Measurements from ENCODE around the gene GPC1. TPM values are rescaled to one million over a fixed set of nuclear protein-coding genes. Genes with fewer than 3 reads are reported as not detected.

The GPC1 gene
- total and polyA plus RNA-seq, 2 experiments from 2014 or later, result 57.8 to 80.9 TPM

- DNase-seq (ENCODE audit: low read depth in 1 of 2, low spot score in 1 of 2), result no peak
- no peak for TF ChIP-seq CTCF (IDR thresholded peaks at IDR 0.05; ENCODE audit: low read depth, low read length)
- H3K27ac ChIP-seq, result no peak overlapping the region
These were observed 77.4 kb downstream of the GPC1 start for GRCh38 chr2:240512666-240513535.

GRCh38 chr2:240513549-240514287 is 78.3 kb downstream of the GPC1 start:
- peak; percentile 96 for TF ChIP-seq CTCF (IDR thresholded peaks at IDR 0.05; ENCODE audit: low read depth, low read length)
- DNase-seq (ENCODE audit: low read depth in 1 of 2, low spot score in 1 of 2), result peak; percentile 63 to 85
- H3K27me3 ChIP-seq, result no peaks in the 10 kb centered on the region
- no peak overlapping the region for H3K4me3 ChIP-seq
- no peaks in the 10 kb centered on the region for H3K4me1 ChIP-seq (ENCODE audit: low read depth)
- no peaks in the 10 kb centered on the region for H3K36me3 ChIP-seq
- no peak overlapping the region for H3K27ac ChIP-seq
- no peaks in the 10 kb centered on the region for H3K9me3 ChIP-seq (ENCODE audit: low read depth)

More at GRCh38 chr2:240512666-240513535, 77.4 kb downstream of the GPC1 start:
- H3K9me3 ChIP-seq (ENCODE audit: low read depth), result no peaks in the 10 kb centered on the region
- no peak overlapping the region for H3K4me3 ChIP-seq
- H3K4me1 ChIP-seq (ENCODE audit: low read depth), result no peaks in the 10 kb centered on the region
- H3K27me3 ChIP-seq, result no peaks in the 10 kb centered on the region
- H3K36me3 ChIP-seq, result no peaks in the 10 kb centered on the region

GRCh38 chr2:240514631-240515030 is 79.2 kb downstream of the GPC1 start:
- H3K27ac ChIP-seq, result no peak overlapping the region
- peaks cover 2% of the 10 kb centered on the region for H3K27me3 ChIP-seq
- no peaks in the 10 kb centered on the region for H3K4me1 ChIP-seq (ENCODE audit: low read depth)
- DNase-seq (ENCODE audit: low read depth in 1 of 2, low spot score in 1 of 2), result no peak
- no peaks in the 10 kb centered on the region for H3K9me3 ChIP-seq (ENCODE audit: low read depth)
- TF ChIP-seq CTCF (IDR thresholded peaks at IDR 0.05; ENCODE audit: low read depth, low read length), result no peak
- H3K4me3 ChIP-seq, result no peak overlapping the region
- no peaks in the 10 kb centered on the region for H3K36me3 ChIP-seq

GRCh38 chr2:240517342-240517741 is 81.9 kb downstream of the GPC1 start:
- Histone ChIP-seq H3K27ac (no peak overlapping the region), H3K4me1 (ENCODE audit: low read depth) (no peaks in the 10 kb centered on the region), H3K4me3 (no peak overlapping the region), H3K27me3 (peaks cover 12% of the 10 kb centered on the region), H3K9me3 (ENCODE audit: low read depth) (no peaks in the 10 kb centered on the region), H3K36me3 (no peaks in the 10 kb centered on the region)
- DNase-seq (ENCODE audit: low read depth in 1 of 2, low spot score in 1 of 2), result no peak
- TF ChIP-seq CTCF (IDR thresholded peaks at IDR 0.05; ENCODE audit: low read depth, low read length), result no peak

Other genes starting within 250 kb of the GPC1 start
- 6.9 and 10.8 TPM in 2 replicates for gene ANKMY1, start 122.3 kb downstream of the GPC1 start, total RNA-seq
- gene ANKMY1, start 122.3 kb downstream of the GPC1 start, polyA plus RNA-seq, result 7.6 and 10.1 TPM in 2 replicates
- 10.2 and 29.2 TPM in 2 replicates for gene DUSP28, start 124.7 kb downstream of the GPC1 start, total RNA-seq
- gene DUSP28, start 124.7 kb downstream of the GPC1 start, polyA plus RNA-seq, result 22.1 and 24.9 TPM in 2 replicates
- gene RNPEPL1, start 132.8 kb downstream of the GPC1 start, total RNA-seq, result 43.5 and 49.0 TPM in 2 replicates
- gene RNPEPL1, start 132.8 kb downstream of the GPC1 start, polyA plus RNA-seq, result 59.7 and 61.2 TPM in 2 replicates
- 60.8 and 61.6 TPM in 2 replicates for gene CAPN10, start 151.1 kb downstream of the GPC1 start, total RNA-seq
- 57.9 and 62.8 TPM in 2 replicates for gene CAPN10, start 151.1 kb downstream of the GPC1 start, polyA plus RNA-seq
- gene GPR35, start 189.8 kb downstream of the GPC1 start, total RNA-seq, result 0.70 and 5.1 TPM in 2 replicates
- gene GPR35, start 189.8 kb downstream of the GPC1 start, polyA plus RNA-seq, result 0.40 and 1.9 TPM in 2 replicates
- gene AQP12B, start 247.2 kb downstream of the GPC1 start, total RNA-seq, result not detected in 2 replicates
- 0.50 TPM in 1 of 2 replicates, not detected in the other for gene AQP12B, start 247.2 kb downstream of the GPC1 start, polyA plus RNA-seq